ENCODE measurements around the gene AURKB. TPM values are rescaled to one million over a fixed set of nuclear protein-coding genes. Genes with fewer than 3 reads are reported as not detected.

Gene AURKB
- 1.7 and 30.4 TPM in 2 replicates for total RNA-seq

GRCh38 chr17:8209907-8210760 is at the start of gene AURKB:
Gene AURKB (minus strand): TSS chr17:8210575. CDS start chr17:8210224, 351 bp downstream.

GRCh38 chr17:8248751-8249607 is 38.6 kb upstream of the AURKB start, which contains the start of gene PFAS:
Gene PFAS (plus strand): TSS chr17:8249289. CDS start chr17:8253938, 4,649 bp downstream.

GRCh38 chr17:8189711-8190477 is 20.5 kb downstream of the AURKB start, which contains the start of gene BORCS6:
Gene BORCS6 (minus strand): TSS chr17:8190180. CDS start chr17:8190140, 40 bp downstream.

GRCh38 chr17:8176197-8176940 is 34.0 kb downstream of the AURKB start, which contains the start of gene TMEM107:
Gene TMEM107 (minus strand): TSS chr17:8176380. CDS start chr17:8176286, 94 bp downstream.

GRCh38 chr17:8162233-8162996 is 48.0 kb downstream of the AURKB start, which contains the start of gene VAMP2:
Gene VAMP2 (minus strand): TSS chr17:8162948. CDS start chr17:8162879, 69 bp downstream.

Other genes with a start within 250 kb of the AURKB start
- gene GUCY2D, start 208.0 kb downstream of the AURKB start, total RNA-seq = 0.17 TPM in 1 of 2 replicates, not detected in the other
- gene ALOX15B, start 171.5 kb downstream of the AURKB start, total RNA-seq = 0.17 TPM in 1 of 2 replicates, not detected in the other
- not detected in 2 replicates for gene ALOX12B, start 122.9 kb downstream of the AURKB start, total RNA-seq
- gene ALOXE3, start 92.1 kb downstream of the AURKB start, total RNA-seq = under 0.01 TPM in 1 of 2 replicates, not detected in the other
- 0.15 and 0.33 TPM in 2 replicates for gene HES7, start 86.5 kb downstream of the AURKB start, total RNA-seq
- 3.9 and 9.4 TPM in 2 replicates for gene PER1, start 58.2 kb downstream of the AURKB start, total RNA-seq
- gene VAMP2, start 47.6 kb downstream of the AURKB start, total RNA-seq = 6.5 and 9.5 TPM in 2 replicates
- 23.3 and 33.7 TPM in 2 replicates for gene TMEM107, start 34.2 kb downstream of the AURKB start, total RNA-seq
- gene BORCS6, start 20.4 kb downstream of the AURKB start, total RNA-seq = 9.6 and 9.9 TPM in 2 replicates
- gene CTC1, start 37.5 kb upstream of the AURKB start, total RNA-seq = 3.3 and 5.6 TPM in 2 replicates
- 14.6 and 28.8 TPM in 2 replicates for gene PFAS, start 38.7 kb upstream of the AURKB start, total RNA-seq
- gene RANGRF, start 78.1 kb upstream of the AURKB start, total RNA-seq = 10.0 and 10.4 TPM in 2 replicates
- gene SLC25A35, start 84.8 kb upstream of the AURKB start, total RNA-seq = 1.3 and 1.5 TPM in 2 replicates
- gene ARHGEF15, start 99.7 kb upstream of the AURKB start, total RNA-seq = under 0.01 TPM in 1 of 2 replicates, not detected in the other
- gene ODF4, start 129.3 kb upstream of the AURKB start, total RNA-seq = not detected in 2 replicates
- 1,897 and 3,622 TPM in 2 replicates for gene RPL26, start 172.6 kb upstream of the AURKB start, total RNA-seq
- not detected in 2 replicates for gene RNF222, start 187.3 kb upstream of the AURKB start, total RNA-seq
- 47.8 and 55.9 TPM in 2 replicates for gene NDEL1, start 225.3 kb upstream of the AURKB start, total RNA-seq